GM19395 (cell line): ENCODE measurements around the gene FNDC3B.

Source experiments
- ATAC-seq: cut with Tn5 transposase; IDR thresholded peaks from one replicate; pipeline ENCODE4 v1.9.1; 2021; ENCODE audit warnings: mild to moderate bottlenecking, moderate library complexity; ENCODE audit not compliant: unreplicated experiment

The FNDC3B gene

GRCh38 chr3:172321035-172321434, 281.7 kb downstream of the FNDC3B start:
- no peak for ATAC-seq

GRCh38 chr3:172323894-172324610, 284.7 kb downstream of the FNDC3B start:
- no peak for ATAC-seq

DNA sequence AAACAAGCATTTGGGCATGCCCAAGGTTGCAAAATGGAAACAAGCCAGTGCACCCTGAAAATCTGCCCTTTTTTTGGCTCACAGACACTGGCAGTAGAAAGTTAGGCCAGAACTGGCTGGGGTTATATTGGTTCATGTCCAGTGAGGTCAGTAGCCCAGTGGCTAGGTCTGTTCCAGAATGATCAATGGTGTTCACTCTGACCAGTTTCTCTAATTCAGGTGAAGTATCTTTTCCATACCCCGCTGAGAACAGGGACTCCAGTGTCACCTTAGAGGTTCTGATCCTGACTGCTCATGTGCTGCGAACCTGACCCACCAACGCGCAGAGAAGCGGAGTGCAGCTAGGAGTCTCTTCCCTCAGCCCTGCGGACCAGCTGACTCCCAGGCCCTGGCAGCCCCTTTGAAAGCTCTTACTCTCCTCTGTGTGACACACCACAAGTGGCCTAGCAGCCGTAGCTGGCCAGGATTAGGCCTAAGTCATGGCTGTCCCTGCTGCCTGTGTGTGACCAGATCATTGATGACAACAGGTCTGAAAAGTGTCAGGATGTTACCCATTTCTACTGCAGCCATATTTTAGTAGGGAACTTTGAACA, 285.3 kb downstream of the FNDC3B start:
- no peak for ATAC-seq

DNA sequence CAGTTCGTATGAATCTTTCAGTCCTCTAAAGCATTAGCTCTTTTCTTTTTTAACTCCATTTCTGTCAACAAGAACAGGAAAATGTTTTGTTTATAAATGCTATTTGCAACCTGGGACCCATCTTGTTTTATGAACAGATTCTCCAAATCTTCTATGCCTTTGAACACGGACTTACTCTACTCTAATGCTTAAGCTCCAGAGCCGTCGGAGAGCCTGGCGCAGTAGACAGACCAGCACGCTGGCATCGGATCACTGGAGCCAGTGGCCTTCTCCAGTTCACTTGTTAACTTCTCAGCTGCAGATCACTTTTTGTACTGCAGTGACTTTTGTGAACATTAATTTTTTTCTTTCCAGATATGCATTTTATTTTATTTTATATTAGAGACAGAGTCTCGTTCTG, 286.1 kb downstream of the FNDC3B start:
- ATAC-seq, result no peak

GRCh38 chr3:172326993-172327392, 287.6 kb downstream of the FNDC3B start:
- ATAC-seq, result no peak

- ATAC-seq, result no peak
These were observed 288.9 kb downstream of the FNDC3B start for GRCh38 chr3:172328282-172328681.

GRCh38 chr3:172329070-172329469, 289.7 kb downstream of the FNDC3B start:
- no peak for ATAC-seq

- ATAC-seq, result no peak
These were observed 291.0 kb downstream of the FNDC3B start for GRCh38 chr3:172330413-172330812.

- peak; percentile 88 for ATAC-seq
These were observed 293.1 kb downstream of the FNDC3B start for GRCh38 chr3:172332256-172333041.

DNA sequence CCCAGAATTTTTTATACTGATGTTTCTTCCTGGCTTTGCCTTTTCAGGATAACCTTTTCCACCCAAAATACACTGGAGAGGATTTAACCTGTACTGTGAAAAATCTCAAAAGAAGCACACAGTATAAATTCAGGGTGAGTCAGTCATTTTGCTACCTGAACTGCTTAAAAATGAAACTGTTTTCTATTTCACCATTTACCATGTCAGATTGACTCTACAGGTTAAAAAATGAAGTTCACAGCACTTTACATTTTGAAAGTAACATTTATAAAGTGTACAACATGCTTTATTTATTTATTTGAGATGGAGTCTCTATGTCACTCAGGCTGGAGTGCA, 293.6 kb downstream of the FNDC3B start:
- no peak for ATAC-seq

- ATAC-seq, result no peak
These were observed 294.5 kb downstream of the FNDC3B start for GRCh38 chr3:172333692-172334457.

- ATAC-seq, result no peak
These were observed 295.4 kb downstream of the FNDC3B start for GRCh38 chr3:172334671-172335207.

- no peak for ATAC-seq
These were observed 300.5 kb downstream of the FNDC3B start for GRCh38 chr3:172339892-172340291.

- ATAC-seq, result no peak
These were observed 301.2 kb downstream of the FNDC3B start for GRCh38 chr3:172340583-172340982.

GRCh38 chr3:172341482-172342059, 302.2 kb downstream of the FNDC3B start:
- no peak for ATAC-seq

DNA sequence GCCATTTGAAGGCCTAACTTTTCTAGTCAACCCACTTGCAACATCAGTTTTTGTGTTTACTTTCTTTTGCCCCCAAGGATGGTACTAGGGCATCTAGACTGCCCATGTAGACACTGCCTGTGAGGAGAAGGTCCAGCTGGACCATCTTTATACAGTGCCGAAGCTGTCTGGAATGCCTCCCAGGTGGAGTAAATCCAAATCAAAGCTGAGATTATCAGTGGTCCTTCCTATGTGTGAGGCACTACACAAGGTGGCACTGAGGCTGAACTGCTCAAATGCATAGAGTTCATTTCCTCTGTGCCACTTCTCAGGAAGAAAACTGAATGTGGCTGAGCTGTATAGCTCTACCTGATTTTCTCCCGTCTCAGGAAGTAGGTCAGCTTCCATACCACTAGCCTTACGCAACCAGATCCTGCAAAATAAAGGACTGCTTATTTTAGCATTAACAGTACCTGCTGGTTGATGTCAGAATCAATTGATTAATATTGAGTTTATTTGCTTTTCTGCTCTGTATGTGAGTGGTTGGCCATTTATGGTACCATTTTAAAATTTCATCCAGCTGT, 302.8 kb downstream of the FNDC3B start:
- ATAC-seq, result no peak

- ATAC-seq, result no peak
These were observed 303.7 kb downstream of the FNDC3B start for GRCh38 chr3:172343117-172343516.

- ATAC-seq, result no peak
These were observed 304.6 kb downstream of the FNDC3B start for GRCh38 chr3:172343979-172344378.

- ATAC-seq, result no peak
These were observed 306.8 kb downstream of the FNDC3B start for GRCh38 chr3:172346161-172346560.

GRCh38 chr3:172347895-172348679, 308.7 kb downstream of the FNDC3B start:
- ATAC-seq, result no peak
